Chondrocyte (in vitro differentiated cells): ENCODE measurements around the gene CPEB4. TPM values are rescaled to one million over a fixed set of nuclear protein-coding genes. Genes with fewer than 3 reads are reported as not detected.

Experiments
- DNase-seq: peaks from one replicate; pipeline ENCODE4 v3.0.0; 2021; ENCODE audit warnings: mixed read lengths, low spot score
- H3K27ac Mint-ChIP-seq: one replicate; pipeline ENCODE4 v1.8.0; 2021; ENCODE audit warnings: mild to moderate bottlenecking, moderate library complexity, mixed read lengths; ENCODE audit not compliant: unreplicated experiment
- H3K27me3 Mint-ChIP-seq: 2 replicates; pipeline ENCODE4 v1.8.0; 2021; ENCODE audit warnings: low read depth, mixed read lengths
- H3K36me3 Mint-ChIP-seq: 2 replicates; pipeline ENCODE4 v1.8.0; 2021; ENCODE audit warnings: low read depth, mixed read lengths
- H3K4me1 Mint-ChIP-seq: 2 replicates; pipeline ENCODE4 v1.8.0; 2021; ENCODE audit warnings: low read depth, mild to moderate bottlenecking, mixed read lengths
- H3K4me3 Mint-ChIP-seq: one replicate; pipeline ENCODE4 v1.8.0; 2021; ENCODE audit warnings: mild to moderate bottlenecking, moderate library complexity, mixed read lengths; ENCODE audit not compliant: unreplicated experiment
- H3K9me3 Mint-ChIP-seq: 2 replicates; pipeline ENCODE4 v1.8.0; 2021; ENCODE audit warnings: low read depth, mixed read lengths
- CTCF ChIP-seq: fragments of 200-600 bp; sonication (generic); IDR thresholded peaks from 2 replicates; pipeline ENCODE4 v1.5.0; 2021; ENCODE audit warnings: antibody characterized with exemption, mild to moderate bottlenecking, moderate library complexity
- total RNA-seq: library from RNA; stranded (reverse); gene quantifications from 3 replicates; pipeline ENCODE4 v1.2.1, GENCODE V29; 2021

The CPEB4 gene
- total RNA-seq, 1 donor from 2014 or later = 27.1 TPM

DNA sequence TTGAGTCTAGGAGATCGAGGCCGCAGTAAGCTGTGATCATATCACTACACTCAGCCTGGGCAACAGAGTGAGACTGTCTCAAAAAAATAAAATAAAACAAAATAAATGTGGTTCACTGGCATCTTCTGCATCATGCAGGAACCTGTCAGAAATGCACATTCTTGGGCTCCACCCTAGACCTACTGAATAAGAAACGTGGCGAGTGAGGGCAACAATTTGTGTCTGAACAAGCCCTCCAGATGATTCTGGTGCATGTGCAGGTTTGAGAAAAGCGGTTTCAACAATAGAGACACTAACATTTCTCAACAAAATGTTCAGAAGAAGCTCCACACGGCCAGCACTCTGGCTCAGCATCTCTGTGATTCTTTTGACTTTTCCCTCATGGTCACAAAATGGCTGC lies 42.8 kb upstream of the CPEB4 start:
- no peaks in the 10 kb centered on the region for H3K4me1 Mint-ChIP-seq
- H3K27me3 Mint-ChIP-seq = no peaks in the 10 kb centered on the region
- no peak overlapping the region for H3K4me3 Mint-ChIP-seq
- H3K9me3 Mint-ChIP-seq = peaks cover 10% of the 10 kb centered on the region
- no peak overlapping the region for H3K27ac Mint-ChIP-seq
- H3K36me3 Mint-ChIP-seq = no peaks in the 10 kb centered on the region
- no peak for TF ChIP-seq CTCF
- DNase-seq = no peak

- no peak overlapping the region for H3K4me3 Mint-ChIP-seq
- H3K4me1 Mint-ChIP-seq = no peaks in the 10 kb centered on the region
- DNase-seq = no peak
- H3K27me3 Mint-ChIP-seq = no peaks in the 10 kb centered on the region
- TF ChIP-seq CTCF = no peak
- peaks cover 10% of the 10 kb centered on the region for H3K9me3 Mint-ChIP-seq
- no peaks in the 10 kb centered on the region for H3K36me3 Mint-ChIP-seq
- no peak overlapping the region for H3K27ac Mint-ChIP-seq
Observed at GRCh38 chr5:173846929-173847501, 41.1 kb upstream of the CPEB4 start.

DNA sequence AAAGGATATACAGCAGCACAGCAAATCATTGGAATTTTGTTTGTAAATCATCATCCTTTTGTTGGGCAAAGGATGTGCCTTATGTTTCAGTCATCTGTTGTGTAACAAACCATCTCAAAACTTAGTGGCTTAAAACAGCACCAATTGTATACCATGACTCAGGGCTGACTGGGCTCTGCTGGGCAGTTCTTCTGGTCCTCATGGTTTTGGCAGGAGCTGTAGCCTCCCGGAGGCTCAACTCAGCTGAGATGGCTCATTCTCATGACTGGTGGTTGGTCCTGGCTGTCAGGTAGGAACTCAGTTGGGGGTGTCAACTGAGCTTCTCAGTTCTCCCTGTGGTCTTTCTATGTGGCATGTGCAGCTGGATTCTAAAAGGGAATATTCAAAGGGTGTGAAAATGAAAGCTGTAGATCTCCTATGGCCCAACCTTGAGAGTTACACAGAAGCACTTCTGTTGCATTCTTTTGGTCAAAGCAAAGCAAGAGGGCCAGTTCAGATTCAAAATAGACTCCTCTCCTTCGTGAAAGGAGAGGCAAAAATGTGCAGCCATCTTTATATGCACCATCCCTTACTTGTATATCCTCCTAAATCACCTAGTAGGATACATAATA lies 39.1 kb upstream of the CPEB4 start:
- no peak overlapping the region for H3K4me3 Mint-ChIP-seq
- H3K9me3 Mint-ChIP-seq = peaks cover 10% of the 10 kb centered on the region

GRCh38 chr5:173849908-173850307 lies 38.2 kb upstream of the CPEB4 start:
- DNase-seq = no peak
- peaks cover 9% of the 10 kb centered on the region for H3K4me1 Mint-ChIP-seq
- peaks cover 10% of the 10 kb centered on the region for H3K9me3 Mint-ChIP-seq
- H3K36me3 Mint-ChIP-seq = no peaks in the 10 kb centered on the region
- no peak overlapping the region for H3K4me3 Mint-ChIP-seq
- H3K27me3 Mint-ChIP-seq = no peaks in the 10 kb centered on the region
- no peak for TF ChIP-seq CTCF
- H3K27ac Mint-ChIP-seq = no peak overlapping the region

More for the DNA sequence above, 39.1 kb upstream of the CPEB4 start:
- no peaks in the 10 kb centered on the region for H3K27me3 Mint-ChIP-seq
- H3K36me3 Mint-ChIP-seq = no peaks in the 10 kb centered on the region
- H3K27ac Mint-ChIP-seq = no peak overlapping the region
- TF ChIP-seq CTCF = no peak
- no peak for DNase-seq
- H3K4me1 Mint-ChIP-seq = peaks cover 1% of the 10 kb centered on the region

GRCh38 chr5:173850659-173851058 lies 37.5 kb upstream of the CPEB4 start:
- no peak overlapping the region for H3K4me3 Mint-ChIP-seq
- H3K4me1 Mint-ChIP-seq = peaks cover 16% of the 10 kb centered on the region
- no peaks in the 10 kb centered on the region for H3K27me3 Mint-ChIP-seq
- no peak overlapping the region for H3K27ac Mint-ChIP-seq
- peaks cover 10% of the 10 kb centered on the region for H3K9me3 Mint-ChIP-seq
- no peak for DNase-seq
- H3K36me3 Mint-ChIP-seq = no peaks in the 10 kb centered on the region
- TF ChIP-seq CTCF = no peak
